Body of pancreas (tissue), 4 donors: ENCODE data around the gene ADAM15.

Experiments used
- CTCF ChIP-seq, 7 experiments: fragments of 450-650 bp in 4 of 7; fragments of 200-600 bp in 3 of 7; sonication (generic) in 3 of 7; IDR thresholded peaks; one replicate each; pipeline ENCODE4 v1.5.1; 2016 to 2019; ENCODE audit warnings: antibody characterized with exemption in 7 of 7
- POLR2A ChIP-seq, 3 donors: fragments of 450-650 bp; IDR thresholded peaks; one replicate each; pipeline ENCODE4 v1.6.1; 2016; ENCODE audit warnings: antibody characterized with exemption in 3 of 3, mild to moderate bottlenecking in 2 of 3

- no peak for TF ChIP-seq CTCF (IDR thresholded peaks at IDR 0.05)
- TF ChIP-seq POLR2A (IDR thresholded peaks at IDR 0.05): no peak
Observed at GRCh38 chr1:155022927-155023236, 28.2 kb upstream of the ADAM15 start.
